GM19043 (cell line): ENCODE results near the gene TFG.
"Not testable (repeated sequence)": the region's sequence is repeated elsewhere in the genome, so short reads cannot be mapped to it uniquely, and the experiment has no call there.

Source experiments
- ATAC-seq: cut with Tn5 transposase; IDR thresholded peaks from one replicate; pipeline ENCODE4 v1.9.1; 2021; ENCODE audit warnings: low read depth; ENCODE audit not compliant: unreplicated experiment

TFG gene

GRCh38 chr3:100708989-100709841 lies at the start of gene TFG:
TFG (plus strand) TSS chr3:100709494; CDS start chr3:100713686, 4,192 bp downstream.
- ATAC-seq, result peak; percentile 92

- not testable (repeated sequence) for ATAC-seq
Measured at GRCh38 chr3:100661294-100661693, 48.0 kb upstream of the TFG start.

GRCh38 chr3:100662113-100662823 lies 47.0 kb upstream of the TFG start:
- no peak for ATAC-seq

GRCh38 chr3:100665230-100665629 lies 44.1 kb upstream of the TFG start:
- no peak for ATAC-seq

GRCh38 chr3:100666699-100667098 lies 42.6 kb upstream of the TFG start:
- not testable (repeated sequence) for ATAC-seq

GRCh38 chr3:100667316-100667715 lies 42.0 kb upstream of the TFG start:
- not testable (repeated sequence) for ATAC-seq

GRCh38 chr3:100670995-100671394 lies 38.3 kb upstream of the TFG start:
- not testable (repeated sequence) for ATAC-seq

GRCh38 chr3:100681496-100681895 lies 27.8 kb upstream of the TFG start:
- ATAC-seq, result no peak

GRCh38 chr3:100682056-100682853 lies 27.0 kb upstream of the TFG start:
- no peak for ATAC-seq

- ATAC-seq, result no peak
Measured at GRCh38 chr3:100682854-100683760, 26.2 kb upstream of the TFG start.

GRCh38 chr3:100693225-100693624 lies 16.1 kb upstream of the TFG start:
- ATAC-seq, result no peak

GRCh38 chr3:100695696-100696095 lies 13.6 kb upstream of the TFG start:
- no peak for ATAC-seq

- ATAC-seq, result no peak
Measured at GRCh38 chr3:100696161-100696560, 13.1 kb upstream of the TFG start.

GRCh38 chr3:100697172-100697571 lies 12.1 kb upstream of the TFG start:
- ATAC-seq, result no peak

GRCh38 chr3:100697723-100698285 lies 11.5 kb upstream of the TFG start:
- ATAC-seq, result no peak

- no peak for ATAC-seq
Measured at GRCh38 chr3:100698736-100699135, 10.6 kb upstream of the TFG start.

- no peak for ATAC-seq
Measured at GRCh38 chr3:100700708-100701107, 8.6 kb upstream of the TFG start.

- no peak for ATAC-seq
Measured at GRCh38 chr3:100702082-100702979, 7.0 kb upstream of the TFG start.

- ATAC-seq, result no peak
Measured at GRCh38 chr3:100702980-100703345, 6.3 kb upstream of the TFG start.
